Esophagus squamous epithelium (tissue), 4 donors: ENCODE data around the gene CCNL1.

Experiments used
- POLR2A ChIP-seq, 4 donors: fragments of 450-650 bp; IDR thresholded peaks; one replicate each; pipeline ENCODE4 v1.6.1; 2017; ENCODE audit warnings: antibody characterized with exemption in 4 of 4, mild to moderate bottlenecking in 4 of 4, moderate library complexity in 3 of 4
- TF ChIP-seq, protein P1 (sequence below), 6 experiments: fragments of 450-650 bp in 4 of 6; fragments of 200-600 bp in 2 of 6; sonication (generic) in 2 of 6; IDR thresholded peaks; one replicate each; pipeline ENCODE4 v1.5.1; 2016 to 2019; ENCODE audit warnings: antibody characterized with exemption in 6 of 6, mild to moderate bottlenecking in 4 of 6, moderate library complexity in 4 of 6

DNA sequence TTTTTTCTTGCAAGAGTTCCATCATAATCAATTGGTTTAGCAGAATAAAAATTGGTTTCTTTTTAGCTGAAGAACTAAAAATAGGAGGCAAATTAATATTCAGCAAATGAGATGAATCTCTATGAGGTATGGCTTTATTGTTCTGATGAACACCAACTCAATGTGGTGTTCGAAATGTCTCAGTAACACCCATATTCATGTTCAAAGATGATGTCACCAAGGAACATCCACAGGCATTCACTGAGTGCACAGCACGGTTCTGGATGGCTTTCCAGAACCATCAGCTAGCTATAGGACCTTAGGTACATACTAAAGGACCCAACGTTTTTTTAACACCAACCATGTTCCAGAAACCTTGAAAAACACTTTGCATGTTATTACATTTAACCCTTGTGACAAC, 42.7 kb downstream of the CCNL1 start:
- no peak for TF ChIP-seq POLR2A (IDR thresholded peaks at IDR 0.05)
- TF ChIP-seq, protein P1, sequence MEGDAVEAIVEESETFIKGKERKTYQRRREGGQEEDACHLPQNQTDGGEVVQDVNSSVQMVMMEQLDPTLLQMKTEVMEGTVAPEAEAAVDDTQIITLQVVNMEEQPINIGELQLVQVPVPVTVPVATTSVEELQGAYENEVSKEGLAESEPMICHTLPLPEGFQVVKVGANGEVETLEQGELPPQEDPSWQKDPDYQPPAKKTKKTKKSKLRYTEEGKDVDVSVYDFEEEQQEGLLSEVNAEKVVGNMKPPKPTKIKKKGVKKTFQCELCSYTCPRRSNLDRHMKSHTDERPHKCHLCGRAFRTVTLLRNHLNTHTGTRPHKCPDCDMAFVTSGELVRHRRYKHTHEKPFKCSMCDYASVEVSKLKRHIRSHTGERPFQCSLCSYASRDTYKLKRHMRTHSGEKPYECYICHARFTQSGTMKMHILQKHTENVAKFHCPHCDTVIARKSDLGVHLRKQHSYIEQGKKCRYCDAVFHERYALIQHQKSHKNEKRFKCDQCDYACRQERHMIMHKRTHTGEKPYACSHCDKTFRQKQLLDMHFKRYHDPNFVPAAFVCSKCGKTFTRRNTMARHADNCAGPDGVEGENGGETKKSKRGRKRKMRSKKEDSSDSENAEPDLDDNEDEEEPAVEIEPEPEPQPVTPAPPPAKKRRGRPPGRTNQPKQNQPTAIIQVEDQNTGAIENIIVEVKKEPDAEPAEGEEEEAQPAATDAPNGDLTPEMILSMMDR (IDR thresholded peaks at IDR 0.05) = no peak
